LNCaP clone FGC (cell line): Measurements from ENCODE around the gene PGP.
"Not testable (repeated sequence)": the region's sequence is repeated elsewhere in the genome, so short reads cannot be mapped to it uniquely, and the experiment has no call there.

Experiments
- DNase-seq: peaks from one replicate; pipeline ENCODE4 v3.0.0-alpha.2; 2011; ENCODE audit warnings: low read depth
- H3K4me3 ChIP-seq: 2 replicates; pipeline ENCODE4 v1.5.1; 2011; ENCODE audit warnings: mild to moderate bottlenecking, low read depth, low read length, control low read depth
- CTCF ChIP-seq: IDR thresholded peaks from 2 replicates; pipeline ENCODE4 v1.5.1; 2012; ENCODE audit warnings: mild to moderate bottlenecking; ENCODE audit not compliant: control insufficient read depth, insufficient read depth; ENCODE audit errors: extremely low read depth

The PGP gene

GRCh38 chr16:2243031-2243528 is 28.4 kb upstream of the PGP start:
- no peak overlapping the region for H3K4me3 ChIP-seq
- TF ChIP-seq CTCF = no peak
- DNase-seq = no peak

GRCh38 chr16:2242598-2242997 is 28.0 kb upstream of the PGP start:
- no peak for TF ChIP-seq CTCF
- no peak for DNase-seq
- H3K4me3 ChIP-seq = no peak overlapping the region

- DNase-seq, H3K4me3 ChIP-seq: not testable (repeated sequence)
Measured at GRCh38 chr16:2240331-2240730, 25.7 kb upstream of the PGP start.

- TF ChIP-seq CTCF = no peak
- H3K4me3 ChIP-seq = no peak overlapping the region
- no peak for DNase-seq
Measured at GRCh38 chr16:2238838-2239675, 24.4 kb upstream of the PGP start.

GRCh38 chr16:2238150-2238837 is 23.7 kb upstream of the PGP start:
- H3K4me3 ChIP-seq = no peak overlapping the region
- TF ChIP-seq CTCF = no peak
- no peak for DNase-seq

- DNase-seq = no peak
- no peak overlapping the region for H3K4me3 ChIP-seq
- TF ChIP-seq CTCF = no peak
Measured at GRCh38 chr16:2237493-2238149, 23.0 kb upstream of the PGP start.

- TF ChIP-seq CTCF = no peak
Measured at GRCh38 chr16:2237102-2237482, 22.5 kb upstream of the PGP start.

More at GRCh38 chr16:2237102-2237482, 22.5 kb upstream of the PGP start:
- no peak for DNase-seq
- no peak overlapping the region for H3K4me3 ChIP-seq
